Type B pancreatic cell (in vitro differentiated cells): Measurements from ENCODE around the gene KIF1B. TPM values are rescaled to one million over a fixed set of nuclear protein-coding genes. Genes with fewer than 3 reads are reported as not detected.

Experiments
- DNase-seq: peaks from one replicate; pipeline ENCODE4 v3.0.0; 2021; ENCODE audit warnings: mixed read lengths; ENCODE audit not compliant: unreplicated experiment; ENCODE audit errors: extremely low spot score
- H3K27ac Mint-ChIP-seq: 2 replicates; pipeline ENCODE4 v1.8.0; 2021; ENCODE audit warnings: mild to moderate bottlenecking, mixed read lengths
- H3K27me3 Mint-ChIP-seq: 2 replicates; pipeline ENCODE4 v1.8.0; 2021; ENCODE audit warnings: mixed read lengths
- H3K36me3 Mint-ChIP-seq: 2 replicates; pipeline ENCODE4 v1.8.0; 2021; ENCODE audit warnings: mixed read lengths
- H3K4me1 Mint-ChIP-seq: one replicate; pipeline ENCODE4 v1.8.0; 2021; ENCODE audit warnings: mixed read lengths; ENCODE audit not compliant: unreplicated experiment
- H3K4me3 Mint-ChIP-seq: 2 replicates; pipeline ENCODE4 v1.8.0; 2021; ENCODE audit warnings: mild to moderate bottlenecking, mixed read lengths
- H3K9me3 Mint-ChIP-seq: 2 replicates; pipeline ENCODE4 v1.8.0; 2021; ENCODE audit warnings: mixed read lengths
- total RNA-seq: library from RNA; stranded (reverse); gene quantifications from 2 replicates; pipeline ENCODE4 v1.2.1, GENCODE V29; 2021; ENCODE audit warnings: low replicate concordance
- TF ChIP-seq, protein P1 (sequence below): fragments of 200-600 bp; sonication (generic); conservative IDR thresholded peaks from 2 replicates; pipeline ENCODE4 v1.5.0; 2021; ENCODE audit warnings: antibody characterized with exemption, mild to moderate bottlenecking

Gene KIF1B
- total RNA-seq, 1 donor from 2014 or later = 64.3 TPM

DNA sequence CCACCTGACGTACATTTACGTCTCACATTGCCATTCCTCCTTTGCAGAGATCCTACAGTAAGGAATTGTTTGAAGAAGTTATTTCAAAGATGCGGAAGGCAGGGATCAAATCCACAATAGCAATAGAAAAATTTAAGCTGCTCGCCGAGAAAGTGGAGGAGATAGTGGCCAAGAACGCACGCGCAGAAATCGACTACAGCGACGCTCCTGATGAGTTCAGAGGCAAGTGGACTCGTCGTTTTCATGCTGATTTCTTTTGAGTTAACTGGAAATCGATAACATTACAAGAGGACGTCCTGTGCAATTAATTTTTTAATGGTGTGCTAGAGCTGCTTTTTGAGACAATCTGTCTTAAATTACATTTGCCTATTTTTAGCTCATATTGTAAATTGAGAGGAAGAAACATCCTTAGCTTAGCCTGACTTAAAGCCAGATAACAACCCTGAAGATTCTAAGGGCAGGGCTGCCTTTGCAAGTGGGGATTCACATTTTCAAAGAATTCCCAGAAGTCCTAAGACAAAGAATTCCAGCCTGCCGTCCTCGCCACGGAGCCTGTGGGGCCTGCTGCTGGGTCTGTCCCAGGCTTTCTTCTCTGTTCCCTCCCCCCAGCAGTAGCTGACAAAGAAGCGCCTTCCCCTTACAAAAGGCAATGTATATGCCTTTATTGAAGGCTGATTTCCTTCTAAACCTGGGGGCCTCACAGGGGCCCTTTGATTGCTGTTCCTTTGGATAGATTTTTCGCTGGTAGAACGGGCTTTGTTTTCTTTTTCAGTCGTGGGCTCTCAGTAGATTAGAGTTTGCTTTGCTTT lies 31.6 kb upstream of the KIF1B start:
- Mint-ChIP-seq H3K27ac (peak overlapping the region; percentile 48), H3K27me3 (no peaks in the 10 kb centered on the region), H3K9me3 (no peaks in the 10 kb centered on the region), H3K36me3 (peaks cover 50% of the 10 kb centered on the region), H3K4me3 (peak overlapping the region; percentile 44), H3K4me1 (peaks cover 21% of the 10 kb centered on the region)
- TF ChIP-seq, protein P1, sequence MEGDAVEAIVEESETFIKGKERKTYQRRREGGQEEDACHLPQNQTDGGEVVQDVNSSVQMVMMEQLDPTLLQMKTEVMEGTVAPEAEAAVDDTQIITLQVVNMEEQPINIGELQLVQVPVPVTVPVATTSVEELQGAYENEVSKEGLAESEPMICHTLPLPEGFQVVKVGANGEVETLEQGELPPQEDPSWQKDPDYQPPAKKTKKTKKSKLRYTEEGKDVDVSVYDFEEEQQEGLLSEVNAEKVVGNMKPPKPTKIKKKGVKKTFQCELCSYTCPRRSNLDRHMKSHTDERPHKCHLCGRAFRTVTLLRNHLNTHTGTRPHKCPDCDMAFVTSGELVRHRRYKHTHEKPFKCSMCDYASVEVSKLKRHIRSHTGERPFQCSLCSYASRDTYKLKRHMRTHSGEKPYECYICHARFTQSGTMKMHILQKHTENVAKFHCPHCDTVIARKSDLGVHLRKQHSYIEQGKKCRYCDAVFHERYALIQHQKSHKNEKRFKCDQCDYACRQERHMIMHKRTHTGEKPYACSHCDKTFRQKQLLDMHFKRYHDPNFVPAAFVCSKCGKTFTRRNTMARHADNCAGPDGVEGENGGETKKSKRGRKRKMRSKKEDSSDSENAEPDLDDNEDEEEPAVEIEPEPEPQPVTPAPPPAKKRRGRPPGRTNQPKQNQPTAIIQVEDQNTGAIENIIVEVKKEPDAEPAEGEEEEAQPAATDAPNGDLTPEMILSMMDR = no peak
- no peak for DNase-seq

DNA sequence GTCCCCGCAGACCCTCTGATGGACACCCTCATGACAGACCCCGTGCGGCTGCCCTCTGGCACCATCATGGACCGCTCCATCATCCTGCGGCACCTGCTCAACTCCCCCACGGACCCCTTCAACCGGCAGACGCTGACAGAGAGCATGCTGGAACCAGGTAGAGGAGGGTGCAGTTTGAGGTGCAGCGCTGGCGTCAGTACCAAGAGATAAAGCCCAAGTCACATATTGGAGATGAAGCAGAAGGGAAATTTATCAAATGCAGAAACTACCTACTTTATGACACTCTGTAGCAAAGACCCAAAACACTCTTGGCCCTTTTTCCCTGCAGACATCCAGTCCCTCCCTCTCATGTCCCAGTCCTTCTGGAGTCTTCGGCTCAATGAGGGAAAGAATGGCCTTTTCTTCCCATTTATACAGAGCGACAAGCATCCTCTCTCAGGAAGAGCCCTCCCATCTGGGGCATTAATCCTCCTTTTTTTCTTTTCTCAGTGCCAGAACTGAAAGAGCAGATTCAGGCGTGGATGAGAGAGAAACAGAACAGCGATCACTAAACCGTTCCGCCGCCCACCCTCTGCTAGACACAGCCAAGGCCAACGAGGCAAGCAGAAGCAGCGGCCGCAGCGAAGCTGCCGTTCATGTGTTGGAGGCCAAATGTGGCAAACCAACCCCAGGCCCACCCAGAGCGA lies 30.8 kb upstream of the KIF1B start:
- H3K9me3 Mint-ChIP-seq = no peaks in the 10 kb centered on the region
- TF ChIP-seq, protein P1 = no peak
- H3K4me3 Mint-ChIP-seq = peak overlapping the region; percentile 36
- DNase-seq = no peak
- peaks cover 50% of the 10 kb centered on the region for H3K36me3 Mint-ChIP-seq
- H3K4me1 Mint-ChIP-seq = peaks cover 21% of the 10 kb centered on the region
- H3K27ac Mint-ChIP-seq = peak overlapping the region; percentile 48
- no peaks in the 10 kb centered on the region for H3K27me3 Mint-ChIP-seq

DNA sequence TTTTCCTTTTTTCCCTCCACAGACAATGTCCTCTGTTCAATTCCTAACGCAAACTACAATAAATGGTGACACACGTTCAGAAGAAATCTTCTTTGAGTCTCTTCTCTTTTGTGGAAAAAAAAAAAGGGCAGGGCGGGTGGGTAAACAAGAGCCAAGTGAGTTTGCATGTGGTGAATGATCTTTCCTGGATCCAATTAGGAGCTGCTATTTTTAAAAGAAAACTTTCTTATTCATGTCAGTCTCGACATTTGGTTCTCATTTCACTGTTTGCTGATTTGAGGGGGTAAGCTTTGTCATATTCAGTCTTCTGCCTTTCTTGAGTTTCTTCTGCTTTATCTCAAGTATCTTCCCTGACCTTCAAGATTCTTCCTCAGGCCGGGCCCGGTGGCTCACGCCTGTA lies 29.2 kb upstream of the KIF1B start:
- Mint-ChIP-seq H3K36me3 (peaks cover 41% of the 10 kb centered on the region), H3K4me3 (no peak overlapping the region), H3K9me3 (no peaks in the 10 kb centered on the region), H3K4me1 (peaks cover 25% of the 10 kb centered on the region), H3K27me3 (no peaks in the 10 kb centered on the region), H3K27ac (no peak overlapping the region)
- DNase-seq = no peak
- TF ChIP-seq, protein P1 = no peak

DNA sequence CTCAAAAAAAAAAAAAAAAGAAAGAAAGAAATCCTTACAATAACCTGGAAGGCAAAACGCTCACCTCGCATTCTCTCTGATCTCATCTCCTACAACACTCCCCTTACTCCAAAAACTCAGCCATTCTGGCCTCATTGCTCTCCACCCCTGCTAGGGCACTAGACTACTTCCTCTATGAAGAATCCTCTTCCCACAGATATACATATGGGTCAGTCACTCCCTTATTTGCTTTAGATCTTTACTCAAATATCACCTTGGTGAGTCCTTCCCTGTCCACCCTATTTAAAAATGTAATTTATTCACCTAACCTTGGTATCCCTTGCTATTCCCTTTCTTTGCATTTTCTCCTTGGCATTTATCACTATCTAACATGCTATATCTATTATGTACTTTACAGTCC lies 24.6 kb upstream of the KIF1B start:
- Mint-ChIP-seq H3K27me3 (no peaks in the 10 kb centered on the region), H3K9me3 (no peaks in the 10 kb centered on the region), H3K27ac (no peak overlapping the region)

DNA sequence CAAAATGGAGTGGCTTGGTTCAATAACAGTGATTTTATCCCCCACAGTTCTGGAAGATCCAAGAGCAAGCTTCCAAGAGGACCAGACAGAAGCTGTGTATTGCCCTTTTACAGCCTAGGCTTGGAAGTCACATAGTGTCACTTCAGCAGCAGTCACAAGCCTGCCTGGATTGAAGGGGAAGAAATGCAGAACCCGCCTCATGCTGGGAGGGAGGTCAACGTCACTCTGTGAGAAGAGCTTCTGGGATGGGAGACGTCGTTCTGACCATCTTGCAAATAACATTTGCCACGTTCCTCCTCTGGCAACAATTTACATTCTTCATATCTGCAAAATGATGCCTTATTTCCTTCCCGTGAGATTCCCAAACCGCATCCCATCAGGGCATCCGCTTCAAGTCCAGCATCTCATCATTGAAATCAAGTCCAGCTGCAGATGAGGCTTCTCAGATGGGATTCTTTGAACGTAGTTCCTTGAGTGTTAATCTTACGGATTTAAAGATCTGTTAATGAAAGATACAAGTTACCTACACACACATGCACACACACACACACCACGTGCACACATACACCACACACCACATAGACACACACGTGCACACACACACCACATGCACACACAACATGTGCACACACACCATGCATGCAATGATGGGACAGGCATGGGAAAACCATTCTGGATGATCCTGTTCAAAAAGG lies 23.9 kb upstream of the KIF1B start:
- H3K27me3 Mint-ChIP-seq = no peaks in the 10 kb centered on the region
- TF ChIP-seq, protein P1 = no peak

More for the DNA sequence above, 24.6 kb upstream of the KIF1B start:
- Mint-ChIP-seq H3K36me3 (peaks cover 22% of the 10 kb centered on the region), H3K4me3 (no peak overlapping the region), H3K4me1 (peaks cover 10% of the 10 kb centered on the region)
- TF ChIP-seq, protein P1 = no peak
- DNase-seq = no peak

More for the DNA sequence above, 23.9 kb upstream of the KIF1B start:
- Mint-ChIP-seq H3K36me3 (peaks cover 16% of the 10 kb centered on the region), H3K4me1 (peaks cover 10% of the 10 kb centered on the region), H3K9me3 (no peaks in the 10 kb centered on the region), H3K4me3 (no peak overlapping the region), H3K27ac (no peak overlapping the region)
- no peak for DNase-seq
